A549 treated with RU486 at 1 μM for 4 hours (cell line): ENCODE results near the gene SGSH. TPM values are rescaled to one million over a fixed set of nuclear protein-coding genes. Genes with fewer than 3 reads are reported as not detected.

Source experiments
- total RNA-seq: library from RNA; stranded (reverse); fragments of 200-300 nt; extraction: Qiagen RNA extraction; gene quantifications from 5 replicates; pipeline ENCODE4 v1.2.3, GENCODE V29; 2022; ENCODE audit warnings: low read depth

Gene SGSH
- total RNA-seq, result 17.7 to 28.6 TPM (median 27.5 TPM) in 5 replicates

DNA sequence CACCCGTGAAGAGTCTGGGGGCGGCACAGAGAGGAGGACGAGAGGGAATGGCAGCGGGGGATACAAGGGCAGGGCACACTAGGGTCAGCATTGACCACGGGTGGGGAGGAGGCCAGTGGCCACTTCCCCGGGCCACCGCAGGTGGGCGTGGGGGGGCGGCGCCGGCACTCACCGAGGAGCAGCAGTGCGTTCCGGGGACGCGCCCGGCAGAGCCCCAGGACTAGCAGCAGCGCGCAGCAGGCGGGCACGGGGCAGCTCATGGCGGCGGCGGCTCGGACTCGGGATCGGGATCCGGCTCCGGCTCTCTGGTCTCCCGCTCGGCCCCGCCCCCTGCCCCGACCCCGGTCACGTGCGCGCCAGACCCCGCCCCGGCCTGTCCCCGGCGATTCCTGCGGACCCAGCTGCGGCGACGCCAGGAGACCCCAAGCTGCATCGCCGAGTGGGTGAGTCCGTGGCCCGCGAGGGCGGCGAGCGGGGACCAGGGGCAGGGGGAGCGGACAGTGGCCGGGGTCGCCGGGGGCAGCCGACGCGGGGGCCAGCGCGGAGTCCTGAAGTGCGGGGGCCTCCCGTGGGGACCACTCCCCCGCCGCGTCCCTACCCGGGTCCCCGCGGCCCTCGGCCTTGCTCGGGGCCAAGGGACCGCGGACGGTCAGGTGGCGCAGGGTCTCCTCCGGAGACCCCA is at the start of gene SGSH, which contains the start of gene SLC26A11:
Gene SGSH, minus strand, starts transcription at position 280 of the 682 bp plus-strand sequence. Its CDS starts 20 bp downstream, at position 260.
Gene SLC26A11, plus strand, starts transcription at position 374 of the 682 bp plus-strand sequence. CDS start 1,134 bp downstream, outside the sequence.

DNA sequence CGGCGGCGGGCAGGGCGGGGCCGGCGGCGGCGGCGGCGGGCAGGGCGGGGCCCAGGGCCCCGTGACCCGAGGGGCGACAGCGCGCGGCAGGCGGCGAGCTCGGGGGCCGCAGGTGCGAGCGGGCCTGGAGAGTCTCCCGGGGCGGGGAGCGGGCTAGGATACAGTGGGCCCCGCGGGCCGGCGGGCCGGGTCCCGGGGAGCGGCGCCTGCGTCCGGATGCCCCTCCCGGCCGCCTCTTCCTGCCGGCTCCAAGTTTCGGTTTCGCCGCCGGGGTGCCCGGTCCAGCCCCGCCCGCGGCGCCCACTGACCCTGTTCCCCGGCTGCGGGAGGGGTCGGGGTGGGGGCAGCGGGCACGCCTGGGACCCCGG is 40.6 kb upstream of the SGSH start, which contains the start of gene RNF213:
Gene RNF213, plus strand, starts transcription at position 62 of the 368 bp plus-strand sequence. CDS start 2,830 bp downstream, outside the sequence.

DNA sequence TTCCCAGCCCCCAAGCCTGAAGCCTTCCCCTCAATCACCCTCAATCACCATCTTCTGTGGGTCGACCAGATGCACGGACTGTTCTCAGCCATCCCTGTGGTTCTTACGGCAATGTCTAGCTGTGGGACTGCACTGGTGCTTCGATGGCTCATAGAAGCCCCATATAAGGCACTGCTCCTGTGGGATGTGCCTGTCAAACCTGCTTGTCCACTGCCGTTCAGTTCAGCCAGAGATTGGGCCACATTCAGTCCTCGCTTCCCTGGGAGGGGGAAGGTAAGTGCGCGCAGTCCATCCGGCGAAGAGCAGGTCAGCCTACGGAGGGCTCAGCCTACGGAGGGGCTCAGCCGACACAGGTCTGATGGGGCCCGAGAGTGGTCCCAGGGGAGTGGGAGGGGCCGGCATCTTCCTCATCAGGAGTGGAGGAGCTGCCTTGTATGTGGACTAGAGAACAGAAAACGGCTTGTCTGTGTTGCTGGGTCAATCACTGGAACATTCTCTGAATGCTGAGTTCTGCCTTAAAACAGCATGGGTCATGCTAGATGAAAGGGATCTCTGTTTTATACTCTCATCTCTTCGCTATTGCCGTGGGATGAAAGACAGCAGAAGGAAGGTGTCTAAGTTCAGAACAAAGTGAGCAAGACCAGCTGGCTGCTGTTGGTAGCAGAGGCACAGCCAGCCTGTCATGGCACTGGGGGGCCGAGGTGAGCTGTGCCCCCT is 50.2 kb downstream of the SGSH start, which contains the start of gene CARD14:
Gene CARD14, plus strand, starts transcription at position 247 of the 717 bp plus-strand sequence. CDS start 11,409 bp downstream, outside the sequence.

Other genes starting within 250 kb of the SGSH start
- gene TBC1D16, start 184.5 kb downstream of the SGSH start, total RNA-seq, result 5.9 to 9.9 TPM (median 8.8 TPM) in 5 replicates
- gene CCDC40, start 183.7 kb downstream of the SGSH start, total RNA-seq, result 4.7 to 6.9 TPM (median 5.9 TPM) in 5 replicates
- gene GAA, start 118.8 kb downstream of the SGSH start, total RNA-seq, result 43.8 to 65.5 TPM (median 53.4 TPM) in 5 replicates
- 201 to 236 TPM (median 218 TPM) in 5 replicates for gene EIF4A3, start 73.2 kb downstream of the SGSH start, total RNA-seq
- gene CARD14, start 50.3 kb downstream of the SGSH start, total RNA-seq, result 0.09 to 0.29 TPM (median 0.18 TPM) in 5 replicates
- gene SLC26A11, start 94 bp upstream of the SGSH start, total RNA-seq, result 9.3 to 17.3 TPM (median 12.8 TPM) in 5 replicates
- gene RNF213, start 40.5 kb upstream of the SGSH start, total RNA-seq, result 57.1 to 67.1 TPM (median 64.0 TPM) in 5 replicates
- gene ENDOV, start 194.8 kb upstream of the SGSH start, total RNA-seq, result 34.1 to 57.5 TPM (median 50.6 TPM) in 5 replicates